Glomerular visceral epithelial cell (primary cell): Measurements from ENCODE around the gene RAB25.
"Not testable (repeated sequence)": the region's sequence is repeated elsewhere in the genome, so short reads cannot be mapped to it uniquely, and the experiment has no call there.

Source experiments
- DNase-seq: peaks from one replicate; pipeline ENCODE4 v3.0.0-alpha.2; 2016; ENCODE audit errors: extremely low spot score

The RAB25 gene

GRCh38 chr1:156054500-156055280, 6.3 kb upstream of the RAB25 start, which contains the start of gene LAMTOR2:
Gene LAMTOR2, plus strand, starts transcription at chr1:156054782. Its CDS starts 108 bp downstream, at chr1:156054890.
- DNase-seq, result peak; percentile 97

GRCh38 chr1:156055281-156056048, 5.5 kb upstream of the RAB25 start:
- no peak for DNase-seq

- no peak for DNase-seq
Measured at GRCh38 chr1:156056326-156056849, 4.6 kb upstream of the RAB25 start.

- no peak for DNase-seq
Measured at GRCh38 chr1:156062189-156062588, 1.2 kb downstream of the RAB25 start.

GRCh38 chr1:156063997-156064285, 3.0 kb downstream of the RAB25 start:
- no peak for DNase-seq

GRCh38 chr1:156064615-156065014, 3.7 kb downstream of the RAB25 start:
- DNase-seq, result no peak

GRCh38 chr1:156065212-156065611, 4.3 kb downstream of the RAB25 start:
- no peak for DNase-seq

- no peak for DNase-seq
Measured at GRCh38 chr1:156065871-156066270, 4.9 kb downstream of the RAB25 start.

- DNase-seq, result no peak
Measured at GRCh38 chr1:156067262-156067661, 6.3 kb downstream of the RAB25 start.

GRCh38 chr1:156069490-156070455, 8.8 kb downstream of the RAB25 start:
- DNase-seq, result no peak

- no peak for DNase-seq
Measured at GRCh38 chr1:156070548-156070947, 9.6 kb downstream of the RAB25 start.

- DNase-seq, result not testable (repeated sequence)
Measured at GRCh38 chr1:156071332-156071816, 10.4 kb downstream of the RAB25 start.

GRCh38 chr1:156072251-156072650, 11.3 kb downstream of the RAB25 start:
- no peak for DNase-seq

- DNase-seq, result no peak
Measured at GRCh38 chr1:156073110-156073687, 12.2 kb downstream of the RAB25 start.

GRCh38 chr1:156073740-156074139, 12.8 kb downstream of the RAB25 start:
- no peak for DNase-seq

GRCh38 chr1:156074661-156075060, 13.7 kb downstream of the RAB25 start:
- no peak for DNase-seq

GRCh38 chr1:156075162-156075561, 14.2 kb downstream of the RAB25 start:
- no peak for DNase-seq

- no peak for DNase-seq
Measured at GRCh38 chr1:156075775-156076204, 14.8 kb downstream of the RAB25 start.

GRCh38 chr1:156076609-156077429, 15.9 kb downstream of the RAB25 start:
- no peak for DNase-seq

GRCh38 chr1:156077430-156077760, 16.4 kb downstream of the RAB25 start:
- no peak for DNase-seq
